Measurements from ENCODE around the gene WDR20. TPM values are rescaled to one million over a fixed set of nuclear protein-coding genes. Genes with fewer than 3 reads are reported as not detected.

WDR20 gene
- total and polyA plus RNA-seq, 10 of the 15 experiments (the other 5 are each of a cell fraction or from before 2014, with no cell fraction given): 9.1 to 25.9 (median 18.4) TPM

- TF ChIP-seq, protein P1, sequence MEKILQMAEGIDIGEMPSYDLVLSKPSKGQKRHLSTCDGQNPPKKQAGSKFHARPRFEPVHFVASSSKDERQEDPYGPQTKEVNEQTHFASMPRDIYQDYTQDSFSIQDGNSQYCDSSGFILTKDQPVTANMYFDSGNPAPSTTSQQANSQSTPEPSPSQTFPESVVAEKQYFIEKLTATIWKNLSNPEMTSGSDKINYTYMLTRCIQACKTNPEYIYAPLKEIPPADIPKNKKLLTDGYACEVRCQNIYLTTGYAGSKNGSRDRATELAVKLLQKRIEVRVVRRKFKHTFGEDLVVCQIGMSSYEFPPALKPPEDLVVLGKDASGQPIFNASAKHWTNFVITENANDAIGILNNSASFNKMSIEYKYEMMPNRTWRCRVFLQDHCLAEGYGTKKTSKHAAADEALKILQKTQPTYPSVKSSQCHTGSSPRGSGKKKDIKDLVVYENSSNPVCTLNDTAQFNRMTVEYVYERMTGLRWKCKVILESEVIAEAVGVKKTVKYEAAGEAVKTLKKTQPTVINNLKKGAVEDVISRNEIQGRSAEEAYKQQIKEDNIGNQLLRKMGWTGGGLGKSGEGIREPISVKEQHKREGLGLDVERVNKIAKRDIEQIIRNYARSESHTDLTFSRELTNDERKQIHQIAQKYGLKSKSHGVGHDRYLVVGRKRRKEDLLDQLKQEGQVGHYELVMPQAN (conservative IDR thresholded peaks at IDR 0.05): no peak
- TF ChIP-seq ZNF274 (IDR thresholded peaks at IDR 0.05; ENCODE audit: insufficient read depth, insufficient read length): no peak
- TF ChIP-seq NR2C2 (IDR thresholded peaks at IDR 0.05; ENCODE audit: borderline replicate concordance, control insufficient read depth, insufficient read length, low read depth): no peak
- TF ChIP-seq HDGF (IDR thresholded peaks at IDR 0.05): no peak
- TF ChIP-seq CHD1 (IDR thresholded peaks at IDR 0.05; ENCODE audit: low read depth, low read length): no peak
- no peak for TF ChIP-seq HDAC2 (IDR thresholded peaks at IDR 0.05)
- no peak for TF ChIP-seq SMC3 (IDR thresholded peaks at IDR 0.05; ENCODE audit: borderline replicate concordance, low read length)
- no peak for TF ChIP-seq SIX5 (IDR thresholded peaks at IDR 0.05; ENCODE audit: low read depth, low read length, severe bottlenecking)
- TF ChIP-seq, protein P2, sequence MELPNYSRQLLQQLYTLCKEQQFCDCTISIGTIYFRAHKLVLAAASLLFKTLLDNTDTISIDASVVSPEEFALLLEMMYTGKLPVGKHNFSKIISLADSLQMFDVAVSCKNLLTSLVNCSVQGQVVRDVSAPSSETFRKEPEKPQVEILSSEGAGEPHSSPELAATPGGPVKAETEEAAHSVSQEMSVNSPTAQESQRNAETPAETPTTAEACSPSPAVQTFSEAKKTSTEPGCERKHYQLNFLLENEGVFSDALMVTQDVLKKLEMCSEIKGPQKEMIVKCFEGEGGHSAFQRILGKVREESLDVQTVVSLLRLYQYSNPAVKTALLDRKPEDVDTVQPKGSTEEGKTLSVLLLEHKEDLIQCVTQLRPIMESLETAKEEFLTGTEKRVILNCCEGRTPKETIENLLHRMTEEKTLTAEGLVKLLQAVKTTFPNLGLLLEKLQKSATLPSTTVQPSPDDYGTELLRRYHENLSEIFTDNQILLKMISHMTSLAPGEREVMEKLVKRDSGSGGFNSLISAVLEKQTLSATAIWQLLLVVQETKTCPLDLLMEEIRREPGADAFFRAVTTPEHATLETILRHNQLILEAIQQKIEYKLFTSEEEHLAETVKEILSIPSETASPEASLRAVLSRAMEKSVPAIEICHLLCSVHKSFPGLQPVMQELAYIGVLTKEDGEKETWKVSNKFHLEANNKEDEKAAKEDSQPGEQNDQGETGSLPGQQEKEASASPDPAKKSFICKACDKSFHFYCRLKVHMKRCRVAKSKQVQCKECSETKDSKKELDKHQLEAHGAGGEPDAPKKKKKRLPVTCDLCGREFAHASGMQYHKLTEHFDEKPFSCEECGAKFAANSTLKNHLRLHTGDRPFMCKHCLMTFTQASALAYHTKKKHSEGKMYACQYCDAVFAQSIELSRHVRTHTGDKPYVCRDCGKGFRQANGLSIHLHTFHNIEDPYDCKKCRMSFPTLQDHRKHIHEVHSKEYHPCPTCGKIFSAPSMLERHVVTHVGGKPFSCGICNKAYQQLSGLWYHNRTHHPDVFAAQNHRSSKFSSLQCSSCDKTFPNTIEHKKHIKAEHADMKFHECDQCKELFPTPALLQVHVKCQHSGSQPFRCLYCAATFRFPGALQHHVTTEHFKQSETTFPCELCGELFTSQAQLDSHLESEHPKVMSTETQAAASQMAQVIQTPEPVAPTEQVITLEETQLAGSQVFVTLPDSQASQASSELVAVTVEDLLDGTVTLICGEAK (IDR thresholded peaks at IDR 0.05; ENCODE audit: borderline replicate concordance): no peak
- no peak for TF ChIP-seq CREM (IDR thresholded peaks at IDR 0.05; ENCODE audit: low read depth)
- TF ChIP-seq ASH2L (IDR thresholded peaks at IDR 0.05; ENCODE audit: borderline replicate concordance, low read depth): no peak
- TF ChIP-seq E2F8 (IDR thresholded peaks at IDR 0.05; ENCODE audit: low read depth, partially characterized antibody): no peak
- no peak for TF ChIP-seq SP1 (IDR thresholded peaks at IDR 0.05; ENCODE audit: low read depth, low read length)
- TF ChIP-seq SMAD1 (IDR thresholded peaks at IDR 0.05; ENCODE audit: low read depth, partially characterized antibody): no peak
- peak; percentile 61; the same call in 1 of the 2 replicates for TF ChIP-seq MTA2 (IDR thresholded peaks at IDR 0.05; ENCODE audit: low read depth)
- TF ChIP-seq ESRRA (IDR thresholded peaks at IDR 0.05; ENCODE audit: low read length): no peak
- TF ChIP-seq ZNF24 (IDR thresholded peaks at IDR 0.05): no peak
- peak; percentile 72 for TF ChIP-seq SPI1 (IDR thresholded peaks at IDR 0.05; ENCODE audit: borderline replicate concordance, insufficient read depth, low read depth, low read length)
- TF ChIP-seq GATAD2B (conservative IDR thresholded peaks at IDR 0.05; ENCODE audit: low read depth): no peak
- peak; percentile 28; the same call in 1 of the 2 replicates for TF ChIP-seq BACH1 (IDR thresholded peaks at IDR 0.05; ENCODE audit: borderline replicate concordance)
- TF ChIP-seq PAX8 (IDR thresholded peaks at IDR 0.05): no peak
- TF ChIP-seq, protein P3, sequence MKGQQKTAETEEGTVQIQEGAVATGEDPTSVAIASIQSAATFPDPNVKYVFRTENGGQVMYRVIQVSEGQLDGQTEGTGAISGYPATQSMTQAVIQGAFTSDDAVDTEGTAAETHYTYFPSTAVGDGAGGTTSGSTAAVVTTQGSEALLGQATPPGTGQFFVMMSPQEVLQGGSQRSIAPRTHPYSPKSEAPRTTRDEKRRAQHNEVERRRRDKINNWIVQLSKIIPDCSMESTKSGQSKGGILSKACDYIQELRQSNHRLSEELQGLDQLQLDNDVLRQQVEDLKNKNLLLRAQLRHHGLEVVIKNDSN (IDR thresholded peaks at IDR 0.05; ENCODE audit: borderline replicate concordance, extremely low read length, insufficient read depth, low read depth, low read length): no peak
- no peak for TF ChIP-seq POLR2AphosphoS5 (IDR thresholded peaks at IDR 0.05; ENCODE audit: low read length)
- TF ChIP-seq NBN (IDR thresholded peaks at IDR 0.05): no peak
Measured at GRCh38 chr14:102220031-102220430, 80.3 kb downstream of the WDR20 start (continued).

Data from GM12878 (cell line).